Loucy (cell line): ENCODE measurements around the gene CTSK.

Experiments
- EZH2phosphoT487 ChIP-seq: fragments of 200-600 bp; IDR thresholded peaks from 2 replicates; pipeline ENCODE4 v1.6.1; 2018; ENCODE audit warnings: antibody characterized with exemption, mild to moderate bottlenecking, moderate library complexity, borderline replicate concordance
- TF ChIP-seq, protein P1 (sequence below): fragments of 200-600 bp; sonication (generic); conservative IDR thresholded peaks from 2 replicates; pipeline ENCODE4 v1.5.1; 2014; ENCODE audit warnings: mild to moderate bottlenecking, antibody characterized with exemption, low read length

- TF ChIP-seq, protein P1, sequence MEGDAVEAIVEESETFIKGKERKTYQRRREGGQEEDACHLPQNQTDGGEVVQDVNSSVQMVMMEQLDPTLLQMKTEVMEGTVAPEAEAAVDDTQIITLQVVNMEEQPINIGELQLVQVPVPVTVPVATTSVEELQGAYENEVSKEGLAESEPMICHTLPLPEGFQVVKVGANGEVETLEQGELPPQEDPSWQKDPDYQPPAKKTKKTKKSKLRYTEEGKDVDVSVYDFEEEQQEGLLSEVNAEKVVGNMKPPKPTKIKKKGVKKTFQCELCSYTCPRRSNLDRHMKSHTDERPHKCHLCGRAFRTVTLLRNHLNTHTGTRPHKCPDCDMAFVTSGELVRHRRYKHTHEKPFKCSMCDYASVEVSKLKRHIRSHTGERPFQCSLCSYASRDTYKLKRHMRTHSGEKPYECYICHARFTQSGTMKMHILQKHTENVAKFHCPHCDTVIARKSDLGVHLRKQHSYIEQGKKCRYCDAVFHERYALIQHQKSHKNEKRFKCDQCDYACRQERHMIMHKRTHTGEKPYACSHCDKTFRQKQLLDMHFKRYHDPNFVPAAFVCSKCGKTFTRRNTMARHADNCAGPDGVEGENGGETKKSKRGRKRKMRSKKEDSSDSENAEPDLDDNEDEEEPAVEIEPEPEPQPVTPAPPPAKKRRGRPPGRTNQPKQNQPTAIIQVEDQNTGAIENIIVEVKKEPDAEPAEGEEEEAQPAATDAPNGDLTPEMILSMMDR, result no peak
- no peak for TF ChIP-seq EZH2phosphoT487
These were observed 35.4 kb upstream of the CTSK start for GRCh38 chr1:150843474-150843873.
